ENCODE measurements around the gene TNRC6A.

The TNRC6A gene

DNA sequence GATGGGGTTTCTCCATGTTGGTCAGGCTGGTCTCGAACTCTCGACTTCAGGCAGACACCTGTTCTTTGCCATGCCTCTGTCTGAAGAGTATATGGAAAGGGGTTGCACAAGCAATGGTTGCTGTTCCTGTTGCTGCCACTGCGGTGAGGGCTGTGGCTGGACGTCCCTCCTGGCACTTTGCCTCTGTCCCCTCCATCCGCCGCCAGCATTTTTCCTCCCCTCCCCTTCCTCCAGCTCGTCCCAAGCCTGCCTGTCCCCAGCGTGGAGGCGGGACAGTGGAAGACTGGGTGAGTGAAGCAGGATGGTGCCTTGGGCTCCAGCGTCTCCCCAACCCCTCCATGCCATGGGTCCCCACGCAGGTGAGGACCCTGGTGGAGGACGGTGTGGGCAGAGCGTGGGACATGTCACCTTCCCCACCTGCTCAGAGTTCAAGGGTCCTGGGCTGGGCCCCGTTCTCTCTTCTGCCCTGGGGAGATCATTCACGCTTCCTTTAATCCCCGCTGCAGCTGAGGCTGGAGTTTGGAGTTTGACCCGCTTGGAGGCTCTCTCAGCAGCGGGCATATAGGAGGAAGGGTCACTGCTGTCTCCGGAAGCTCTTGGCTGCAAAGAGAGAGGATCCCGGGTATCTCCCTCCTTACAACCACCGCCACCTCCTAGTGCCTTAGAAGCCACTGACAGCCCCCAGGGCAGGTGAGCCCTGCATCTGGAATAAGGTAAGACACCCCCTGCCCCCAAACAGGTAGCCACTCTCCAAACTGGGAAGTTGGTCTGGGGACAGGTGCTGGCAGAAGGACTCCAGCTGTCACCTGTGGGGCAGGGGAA, 116.5 kb downstream of the TNRC6A start, which contains the start of gene SLC5A11:
TSS of gene SLC5A11 (plus strand) at position 238 of the 822 bp plus-strand sequence. CDS start 12,681 bp downstream, outside the sequence.
- TF ChIP-seq, protein P1, sequence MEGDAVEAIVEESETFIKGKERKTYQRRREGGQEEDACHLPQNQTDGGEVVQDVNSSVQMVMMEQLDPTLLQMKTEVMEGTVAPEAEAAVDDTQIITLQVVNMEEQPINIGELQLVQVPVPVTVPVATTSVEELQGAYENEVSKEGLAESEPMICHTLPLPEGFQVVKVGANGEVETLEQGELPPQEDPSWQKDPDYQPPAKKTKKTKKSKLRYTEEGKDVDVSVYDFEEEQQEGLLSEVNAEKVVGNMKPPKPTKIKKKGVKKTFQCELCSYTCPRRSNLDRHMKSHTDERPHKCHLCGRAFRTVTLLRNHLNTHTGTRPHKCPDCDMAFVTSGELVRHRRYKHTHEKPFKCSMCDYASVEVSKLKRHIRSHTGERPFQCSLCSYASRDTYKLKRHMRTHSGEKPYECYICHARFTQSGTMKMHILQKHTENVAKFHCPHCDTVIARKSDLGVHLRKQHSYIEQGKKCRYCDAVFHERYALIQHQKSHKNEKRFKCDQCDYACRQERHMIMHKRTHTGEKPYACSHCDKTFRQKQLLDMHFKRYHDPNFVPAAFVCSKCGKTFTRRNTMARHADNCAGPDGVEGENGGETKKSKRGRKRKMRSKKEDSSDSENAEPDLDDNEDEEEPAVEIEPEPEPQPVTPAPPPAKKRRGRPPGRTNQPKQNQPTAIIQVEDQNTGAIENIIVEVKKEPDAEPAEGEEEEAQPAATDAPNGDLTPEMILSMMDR (conservative IDR thresholded peaks at IDR 0.05; ENCODE audit: low read depth, low read length), result no peak
- no peak within 1 kb of the TSS for H3K4me2 ChIP-seq
- no peaks in the 10 kb centered on the region for H3K79me2 ChIP-seq (ENCODE audit: insufficient read depth, low read depth)
- H3K36me3 ChIP-seq (ENCODE audit: insufficient read depth), result no peaks in the 10 kb centered on the region
- no peak within 1 kb of the TSS for H3K27ac ChIP-seq
- H2AFZ ChIP-seq (ENCODE audit: low read depth), result no peak within 1 kb of the TSS
- no peaks in the 10 kb centered on the region for H3K4me1 ChIP-seq (ENCODE audit: low read depth, poor library complexity, severe bottlenecking)
- H3K27me3 ChIP-seq (ENCODE audit: insufficient read depth, low read depth), result no peaks in the 10 kb centered on the region
- no peaks in the 10 kb centered on the region for H4K20me1 ChIP-seq (ENCODE audit: insufficient read depth)
- H3K4me3 ChIP-seq (IDR thresholded peaks at IDR 0.05; ENCODE audit: insufficient read depth, low read depth, low read length), result no peak within 1 kb of the TSS
- no peak within 1 kb of the TSS for H3K9ac ChIP-seq

- no peak overlapping the region for H3K9ac ChIP-seq
- TF ChIP-seq, protein P1 (conservative IDR thresholded peaks at IDR 0.05; ENCODE audit: low read depth, low read length), result no peak
- no peak overlapping the region for H3K4me3 ChIP-seq (IDR thresholded peaks at IDR 0.05; ENCODE audit: insufficient read depth, low read depth, low read length)
- no peaks in the 10 kb centered on the region for H3K79me2 ChIP-seq (ENCODE audit: insufficient read depth, low read depth)
- H2AFZ ChIP-seq (ENCODE audit: low read depth), result no peak overlapping the region
- H3K27ac ChIP-seq, result no peak overlapping the region
- no peaks in the 10 kb centered on the region for H3K27me3 ChIP-seq (ENCODE audit: insufficient read depth, low read depth)
- no peaks in the 10 kb centered on the region for H3K4me1 ChIP-seq (ENCODE audit: low read depth, poor library complexity, severe bottlenecking)
- H3K4me2 ChIP-seq, result no peak overlapping the region
- H4K20me1 ChIP-seq (ENCODE audit: insufficient read depth), result no peaks in the 10 kb centered on the region
- no peaks in the 10 kb centered on the region for H3K36me3 ChIP-seq (ENCODE audit: insufficient read depth)
Measured at GRCh38 chr16:24846548-24847357, 117.3 kb downstream of the TNRC6A start.

DNA sequence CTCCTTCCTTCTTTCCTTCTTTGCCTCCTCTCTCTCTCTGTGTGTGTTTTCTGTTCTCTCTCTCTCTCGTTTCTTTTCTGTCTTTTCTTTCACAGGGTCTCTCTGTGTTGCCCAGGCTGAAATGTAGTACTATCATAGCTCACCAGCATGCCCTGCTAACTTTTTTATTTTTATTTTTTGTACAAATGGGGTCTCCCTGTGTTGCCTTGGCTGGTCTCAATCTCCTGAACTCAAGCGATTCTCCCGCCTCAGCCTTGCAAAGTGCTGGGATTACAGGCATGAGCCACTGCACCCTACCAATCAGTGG, 117.9 kb downstream of the TNRC6A start:
- no peaks in the 10 kb centered on the region for H3K4me1 ChIP-seq (ENCODE audit: low read depth, poor library complexity, severe bottlenecking)

GRCh38 chr16:24848065-24848464, 118.6 kb downstream of the TNRC6A start:
- no peak overlapping the region for H3K27ac ChIP-seq

More for the DNA sequence above, 117.9 kb downstream of the TNRC6A start:
- TF ChIP-seq, protein P1 (conservative IDR thresholded peaks at IDR 0.05; ENCODE audit: low read depth, low read length), result no peak
- Histone ChIP-seq H3K4me3 (IDR thresholded peaks at IDR 0.05; ENCODE audit: insufficient read depth, low read depth, low read length) (no peak overlapping the region), H4K20me1 (ENCODE audit: insufficient read depth) (no peaks in the 10 kb centered on the region), H3K79me2 (ENCODE audit: insufficient read depth, low read depth) (no peaks in the 10 kb centered on the region), H3K9ac (no peak overlapping the region), H2AFZ (ENCODE audit: low read depth) (no peak overlapping the region), H3K36me3 (ENCODE audit: insufficient read depth) (no peaks in the 10 kb centered on the region), H3K27me3 (ENCODE audit: insufficient read depth, low read depth) (no peaks in the 10 kb centered on the region), H3K27ac (no peak overlapping the region), H3K4me2 (no peak overlapping the region)

More at GRCh38 chr16:24848065-24848464, 118.6 kb downstream of the TNRC6A start:
- no peak overlapping the region for H3K9ac ChIP-seq
- no peaks in the 10 kb centered on the region for H4K20me1 ChIP-seq (ENCODE audit: insufficient read depth)
- H3K27me3 ChIP-seq (ENCODE audit: insufficient read depth, low read depth), result no peaks in the 10 kb centered on the region
- TF ChIP-seq, protein P1 (conservative IDR thresholded peaks at IDR 0.05; ENCODE audit: low read depth, low read length), result no peak
- no peaks in the 10 kb centered on the region for H3K4me1 ChIP-seq (ENCODE audit: low read depth, poor library complexity, severe bottlenecking)
- H2AFZ ChIP-seq (ENCODE audit: low read depth), result no peak overlapping the region
- no peaks in the 10 kb centered on the region for H3K79me2 ChIP-seq (ENCODE audit: insufficient read depth, low read depth)
- H3K36me3 ChIP-seq (ENCODE audit: insufficient read depth), result no peaks in the 10 kb centered on the region
- no peak overlapping the region for H3K4me3 ChIP-seq (IDR thresholded peaks at IDR 0.05; ENCODE audit: insufficient read depth, low read depth, low read length)
- no peak overlapping the region for H3K4me2 ChIP-seq
